PC-3 (cell line): Measurements from ENCODE around the gene GALNS. TPM values are rescaled to one million over a fixed set of nuclear protein-coding genes. Genes with fewer than 3 reads are reported as not detected.
A peak's percentile ranks its signal among the peaks of the same experiment; 100 is the strongest.

Source experiments
- ATAC-seq: fragments of 200-7000 bp; cut with Tn5 transposase; 2 replicates; pipeline ENCODE4 v1.9.1; 2020; ENCODE audit warnings: mild to moderate bottlenecking, moderate library complexity
- BruUV-seq: library from RNA; stranded (reverse); fragments of 400-500 nt; replicated peaks from 2 replicates; lab custom pipeline; 2021; lab: Mats Ljungman, UMichigan
- CTCF ChIA-PET: fragments of 300-600 bp; sonication (Branson Sonifier 250); formaldehyde crosslinking; loops from one replicate; lab custom pipeline; 2022; ENCODE audit warnings: antibody characterized with exemption; lab: Charles Lee
- POLR2A ChIA-PET: fragments of 300-600 bp; sonication (Branson Sonifier 250); formaldehyde crosslinking; loops from one replicate; lab custom pipeline; 2022; ENCODE audit warnings: antibody characterized with exemption; ENCODE audit not compliant: unreplicated experiment; lab: Charles Lee
- DNase-seq: peaks from one replicate; pipeline ENCODE4 v3.0.0-alpha.2; 2015
- H2AFZ ChIP-seq: fragments of 300-600 bp; sonication (generic); 2 replicates; pipeline ENCODE4 v1.6.0; 2016; ENCODE audit warnings: antibody characterized with exemption, low read length
- H3F3A ChIP-seq: fragments of 300-600 bp; sonication (generic); one replicate; pipeline ENCODE4 v1.6.0; 2017; ENCODE audit warnings: antibody characterized with exemption, low read length, control low read depth, mild to moderate bottlenecking; ENCODE audit not compliant: unreplicated experiment
- H3K27ac ChIP-seq: fragments of 300-600 bp; sonication (generic); 2 replicates; pipeline ENCODE4 v1.5.1; 2016; ENCODE audit warnings: mild to moderate bottlenecking, low read length
- H3K27me3 ChIP-seq: fragments of 300-600 bp; sonication (generic); 2 replicates; pipeline ENCODE4 v1.6.1; 2016; ENCODE audit warnings: low read length, mixed read lengths
- H3K36me3 ChIP-seq: fragments of 300-600 bp; sonication (generic); 2 replicates; pipeline ENCODE4 v1.6.1; 2016; ENCODE audit warnings: low read depth, mixed run types, low read length, mixed read lengths
- H3K4me1 ChIP-seq: fragments of 300-600 bp; sonication (generic); 2 replicates; pipeline ENCODE4 v1.5.1; 2016; ENCODE audit warnings: low read length; ENCODE audit not compliant: insufficient read depth
- H3K4me2 ChIP-seq: fragments of 300-600 bp; sonication (generic); 2 replicates; pipeline ENCODE4 v1.6.0; 2016; ENCODE audit warnings: low read length
- H3K4me3 ChIP-seq: fragments of 300-600 bp; sonication (generic); 2 replicates; pipeline ENCODE4 v1.5.1; 2016; ENCODE audit warnings: mild to moderate bottlenecking, low read length, mixed read lengths
- H3K79me2 ChIP-seq: fragments of 300-600 bp; sonication (generic); 2 replicates; pipeline ENCODE4 v1.6.1; 2017; ENCODE audit warnings: low read length, mixed read lengths
- H3K9ac ChIP-seq: fragments of 300-600 bp; sonication (generic); 2 replicates; pipeline ENCODE4 v1.6.0; 2016; ENCODE audit warnings: mild to moderate bottlenecking, low read length
- H3K9me2 ChIP-seq: fragments of 300-600 bp; sonication (generic); replicated peaks from 2 replicates; pipeline ENCODE4 v1.6.1; 2016; ENCODE audit warnings: mixed run types, low read length, mixed read lengths
- H3K9me3 ChIP-seq: fragments of 300-600 bp; sonication (generic); 2 replicates; pipeline ENCODE4 v1.6.1; 2016; ENCODE audit warnings: low read length, mixed read lengths
- H4K20me1 ChIP-seq: fragments of 300-600 bp; sonication (generic); 2 replicates; pipeline ENCODE4 v1.6.1; 2016; ENCODE audit warnings: low read length, mixed read lengths
- EZH2 ChIP-seq: fragments of 300-600 bp; sonication (generic); IDR thresholded peaks from one replicate; pipeline ENCODE4 v1.6.1; 2017; ENCODE audit warnings: antibody characterized with exemption, mild to moderate bottlenecking, low read length; ENCODE audit not compliant: unreplicated experiment
- EZH2phosphoT487 ChIP-seq: fragments of 300-600 bp; sonication (generic); IDR thresholded peaks from 2 replicates; pipeline ENCODE4 v1.6.1; 2018; ENCODE audit warnings: mild to moderate bottlenecking, antibody characterized with exemption, low read length, borderline replicate concordance
- intact Hi-C: fragments of 100-400 bp; cut with micrococcal nuclease; formaldehyde crosslinking; loops from 2 replicates; pipeline ENCODE4 v1.9.0; 2023
- total RNA-seq: library from RNA; depleted of rRNA; stranded (reverse); fragments of >200 nt; gene quantifications from 2 replicates; pipeline ENCODE4 v1.2.3, GENCODE V29; 2014
- TF ChIP-seq, protein P1 (sequence below): fragments of 300-600 bp; sonication (generic); conservative IDR thresholded peaks from 2 replicates; pipeline ENCODE4 v1.5.1; 2017; ENCODE audit warnings: antibody characterized with exemption, low read depth, mild to moderate bottlenecking, low read length

GALNS gene
- total RNA-seq, 1 experiment from 2014 or later: 18.3 TPM

DNA sequence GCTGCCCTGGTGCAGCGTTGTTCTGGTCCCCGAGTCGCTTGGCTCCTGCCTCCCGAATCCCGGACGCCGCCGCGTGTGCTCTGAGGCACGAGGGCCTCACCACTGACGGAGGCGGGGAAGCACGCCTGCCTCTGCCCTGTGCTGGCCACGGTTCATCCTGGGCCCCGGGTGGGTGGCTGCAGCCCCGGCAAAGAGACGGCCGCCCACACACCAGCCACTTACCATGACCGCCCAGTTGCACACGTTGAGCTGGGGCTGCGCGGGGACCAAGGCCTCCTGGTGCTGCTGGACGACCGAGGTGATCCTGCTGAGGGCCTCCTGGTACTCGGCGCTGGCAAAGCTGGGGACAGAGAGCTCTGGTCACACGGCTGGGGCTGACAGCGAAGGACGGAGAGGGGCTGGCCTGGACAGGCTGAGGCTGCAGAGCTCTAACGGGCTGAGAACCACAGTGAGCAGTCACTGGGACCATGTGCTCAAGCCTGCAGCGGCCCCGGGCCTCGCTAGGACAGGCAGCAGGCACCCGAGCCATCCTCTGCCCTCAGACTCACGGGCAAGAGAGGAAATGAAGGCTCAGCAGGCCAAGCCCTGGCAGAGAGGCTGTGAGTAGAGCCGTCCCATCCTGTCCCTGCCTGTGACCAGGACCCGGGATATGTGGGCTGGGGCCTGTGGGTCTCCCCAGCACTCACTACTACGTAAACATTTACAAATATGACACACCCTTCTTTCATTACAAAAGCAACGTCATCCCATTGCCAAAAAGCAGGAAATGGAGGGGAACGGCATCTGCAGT lies 38.8 kb downstream of the GALNS start:
- ATAC-seq: peak; percentile 11
- Histone ChIP-seq H3K36me3 (no peaks in the 10 kb centered on the region), H3K27ac (no peak overlapping the region), H3K9ac (no peak overlapping the region), H4K20me1 (no peaks in the 10 kb centered on the region), H3K9me2 (no peaks in the 10 kb centered on the region), H3F3A (no peaks in the 10 kb centered on the region), H3K4me2 (no peak overlapping the region), H2AFZ (no peak overlapping the region), H3K4me1 (no peaks in the 10 kb centered on the region), H3K79me2 (no peaks in the 10 kb centered on the region), H3K4me3 (no peak overlapping the region), H3K27me3 (no peaks in the 10 kb centered on the region), H3K9me3 (no peaks in the 10 kb centered on the region)
- ChIA-PET CTCF (no interaction called here), POLR2A (interaction anchor here (0.6 kb wide), 1 partner anchor 347 kb away, joined by 3 read pairs; no protein-coding TSS in a partner anchor)
- no TSS peak for BruUV-seq
- TF ChIP-seq, protein P1, sequence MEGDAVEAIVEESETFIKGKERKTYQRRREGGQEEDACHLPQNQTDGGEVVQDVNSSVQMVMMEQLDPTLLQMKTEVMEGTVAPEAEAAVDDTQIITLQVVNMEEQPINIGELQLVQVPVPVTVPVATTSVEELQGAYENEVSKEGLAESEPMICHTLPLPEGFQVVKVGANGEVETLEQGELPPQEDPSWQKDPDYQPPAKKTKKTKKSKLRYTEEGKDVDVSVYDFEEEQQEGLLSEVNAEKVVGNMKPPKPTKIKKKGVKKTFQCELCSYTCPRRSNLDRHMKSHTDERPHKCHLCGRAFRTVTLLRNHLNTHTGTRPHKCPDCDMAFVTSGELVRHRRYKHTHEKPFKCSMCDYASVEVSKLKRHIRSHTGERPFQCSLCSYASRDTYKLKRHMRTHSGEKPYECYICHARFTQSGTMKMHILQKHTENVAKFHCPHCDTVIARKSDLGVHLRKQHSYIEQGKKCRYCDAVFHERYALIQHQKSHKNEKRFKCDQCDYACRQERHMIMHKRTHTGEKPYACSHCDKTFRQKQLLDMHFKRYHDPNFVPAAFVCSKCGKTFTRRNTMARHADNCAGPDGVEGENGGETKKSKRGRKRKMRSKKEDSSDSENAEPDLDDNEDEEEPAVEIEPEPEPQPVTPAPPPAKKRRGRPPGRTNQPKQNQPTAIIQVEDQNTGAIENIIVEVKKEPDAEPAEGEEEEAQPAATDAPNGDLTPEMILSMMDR: no peak
- TF ChIP-seq EZH2 (no peak), EZH2phosphoT487 (no peak)
- intact Hi-C loops: loop anchor here (10.0 kb wide), 1 partner anchor 347 kb away; no protein-coding TSS in a partner anchor
- DNase-seq: no peak

DNA sequence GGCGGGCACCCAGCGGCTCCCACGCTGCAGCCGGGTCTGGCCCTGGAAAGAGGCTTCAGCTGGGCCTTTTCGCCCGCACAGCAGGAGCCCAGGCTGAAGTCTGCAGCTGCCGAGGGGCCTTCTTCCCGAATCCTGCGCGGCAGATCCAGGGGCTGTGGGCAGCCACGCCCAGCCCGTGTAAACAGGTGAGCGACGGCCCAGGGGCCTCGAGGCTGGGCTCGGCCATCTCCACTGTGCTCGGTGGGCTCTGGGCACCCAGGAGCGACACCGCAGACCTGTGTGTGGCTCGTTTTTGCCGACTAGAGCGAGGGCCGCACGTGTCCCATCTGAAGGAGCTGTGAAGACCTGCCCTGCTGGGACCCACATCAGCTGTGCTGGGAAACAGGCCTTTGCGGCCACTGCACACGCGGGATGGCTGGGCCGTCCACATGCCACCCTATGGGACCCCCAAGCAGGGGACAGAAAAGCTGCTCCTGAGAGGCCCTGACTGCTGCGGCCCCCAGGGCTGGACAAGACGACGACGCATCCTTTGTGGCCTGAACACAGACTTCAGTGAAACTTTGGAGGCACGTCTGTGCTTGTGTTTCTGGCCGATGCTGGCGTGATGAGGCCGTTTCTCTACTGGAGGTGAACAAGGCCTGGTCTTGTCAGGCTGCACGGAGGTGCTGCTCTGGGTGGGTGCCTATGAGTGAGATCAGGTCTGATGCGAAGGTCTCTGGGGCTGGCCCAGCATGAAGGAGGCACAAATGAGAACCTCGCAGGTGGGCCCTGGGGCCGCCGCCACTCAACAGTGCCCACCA lies 39.8 kb downstream of the GALNS start:
- no peak overlapping the region for H3K27ac ChIP-seq
- ChIA-PET CTCF (no interaction called here), POLR2A (no interaction called here)
- no peaks in the 10 kb centered on the region for H3K9me2 ChIP-seq
- H3K4me1 ChIP-seq: no peaks in the 10 kb centered on the region
- no peaks in the 10 kb centered on the region for H3K9me3 ChIP-seq
- H3F3A ChIP-seq: no peaks in the 10 kb centered on the region
- H3K4me3 ChIP-seq: no peak overlapping the region
- H3K79me2 ChIP-seq: no peaks in the 10 kb centered on the region
- no TSS peak for BruUV-seq
- no peak for TF ChIP-seq EZH2
- TF ChIP-seq, protein P1: no peak
- TF ChIP-seq EZH2phosphoT487: no peak
- no peak overlapping the region for H3K9ac ChIP-seq
- no peak overlapping the region for H2AFZ ChIP-seq
- no peaks in the 10 kb centered on the region for H3K36me3 ChIP-seq
- intact Hi-C loops: loop anchor here (10.0 kb wide), 1 partner anchor 348 kb away; no protein-coding TSS in a partner anchor
- DNase-seq (no peak), ATAC-seq (no peak)
- no peak overlapping the region for H3K4me2 ChIP-seq
- no peaks in the 10 kb centered on the region for H3K27me3 ChIP-seq
- H4K20me1 ChIP-seq: no peaks in the 10 kb centered on the region
